G401.6 (cell line): ENCODE results near the gene ETFBKMT.
"Not testable (repeated sequence)": the region's sequence is repeated elsewhere in the genome, so short reads cannot be mapped to it uniquely, and the experiment has no call there.

Source experiments
- FAIRE-seq: peaks from 2 replicates; lab custom pipeline; 2012; peaks lifted over from hg19 to GRCh38; lab: Jason Lieb, UNC

Gene ETFBKMT

GRCh38 chr12:31655792-31656191 lies 3.7 kb upstream of the ETFBKMT start:
- no peak for FAIRE-seq

GRCh38 chr12:31658471-31659086 lies 909 bp upstream of the ETFBKMT start:
- no peak for FAIRE-seq

- no peak for FAIRE-seq
Measured at GRCh38 chr12:31662176-31662849, 2.8 kb downstream of the ETFBKMT start.

GRCh38 chr12:31663576-31663975 lies 4.1 kb downstream of the ETFBKMT start:
- FAIRE-seq: no peak

- no peak for FAIRE-seq
Measured at GRCh38 chr12:31664038-31664437, 4.5 kb downstream of the ETFBKMT start.

GRCh38 chr12:31669020-31669419 lies 9.5 kb downstream of the ETFBKMT start:
- FAIRE-seq: no peak

- FAIRE-seq: not testable (repeated sequence)
Measured at GRCh38 chr12:31669582-31669981, 10.1 kb downstream of the ETFBKMT start.

GRCh38 chr12:31672521-31672920 lies 13.0 kb downstream of the ETFBKMT start:
- FAIRE-seq: no peak

- FAIRE-seq: peak; percentile 76
Measured at GRCh38 chr12:31682136-31682962, 22.9 kb downstream of the ETFBKMT start.

- no peak for FAIRE-seq
Measured at GRCh38 chr12:31685801-31686200, 26.3 kb downstream of the ETFBKMT start.

GRCh38 chr12:31687101-31687527 lies 27.6 kb downstream of the ETFBKMT start:
- FAIRE-seq: no peak

- not testable (repeated sequence) for FAIRE-seq
Measured at GRCh38 chr12:31689921-31690320, 30.4 kb downstream of the ETFBKMT start.

GRCh38 chr12:31702047-31702446 lies 42.6 kb downstream of the ETFBKMT start:
- FAIRE-seq: no peak

GRCh38 chr12:31705621-31706020 lies 46.1 kb downstream of the ETFBKMT start:
- FAIRE-seq: no peak

- not testable (repeated sequence) for FAIRE-seq
Measured at GRCh38 chr12:31708118-31708517, 48.6 kb downstream of the ETFBKMT start.

GRCh38 chr12:31710021-31710818 lies 50.7 kb downstream of the ETFBKMT start:
- FAIRE-seq: no peak

- FAIRE-seq: no peak
Measured at GRCh38 chr12:31712877-31713276, 53.4 kb downstream of the ETFBKMT start.

- no peak for FAIRE-seq
Measured at GRCh38 chr12:31714406-31715271, 55.2 kb downstream of the ETFBKMT start.

- no peak for FAIRE-seq
Measured at GRCh38 chr12:31715283-31715825, 55.9 kb downstream of the ETFBKMT start.

- FAIRE-seq: not testable (repeated sequence)
Measured at GRCh38 chr12:31716998-31717397, 57.5 kb downstream of the ETFBKMT start.
